ENCODE results near the gene NECTIN4. TPM values are rescaled to one million over a fixed set of nuclear protein-coding genes. Genes with fewer than 3 reads are reported as not detected.

NECTIN4 gene
- total and polyA plus RNA-seq, 10 of the 15 experiments (the other 5 are each of a cell fraction or from before 2014, with no cell fraction given): 2.8 to 8.7 (median 3.7) TPM

DNA sequence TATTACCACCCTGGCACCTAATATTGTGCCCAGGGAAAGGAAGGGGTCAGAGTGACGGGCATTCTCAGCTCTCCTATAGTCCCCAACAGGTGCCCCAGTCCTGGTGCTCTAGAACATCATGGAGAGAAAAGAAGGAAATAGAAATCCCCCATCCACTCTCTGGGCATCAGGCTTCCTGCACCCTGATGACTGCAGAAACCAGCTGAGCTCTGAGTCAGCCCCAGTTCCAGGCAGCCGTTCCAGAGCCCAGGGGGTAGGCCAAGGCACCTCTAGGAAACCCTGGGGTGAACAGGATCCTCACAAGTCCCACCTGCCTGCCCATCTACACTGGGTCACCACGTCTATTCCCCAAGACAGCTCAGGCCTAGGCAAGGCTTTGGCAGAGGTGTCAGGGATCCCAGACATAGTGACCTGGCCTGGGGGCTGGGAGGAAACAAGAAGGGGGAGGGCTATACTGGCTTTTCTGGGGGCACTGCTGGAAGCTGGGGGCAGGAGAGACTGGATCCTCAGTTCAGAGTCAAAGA, 709 bp downstream of the NECTIN4 start:
- intact Hi-C loops (cut with micrococcal nuclease; ENCODE audit: unreplicated experiment): no loop called here
- TF ChIP-seq SIX5 (IDR thresholded peaks at IDR 0.05; ENCODE audit: low read depth, low read length, severe bottlenecking): no peak
- TF ChIP-seq, protein P1, sequence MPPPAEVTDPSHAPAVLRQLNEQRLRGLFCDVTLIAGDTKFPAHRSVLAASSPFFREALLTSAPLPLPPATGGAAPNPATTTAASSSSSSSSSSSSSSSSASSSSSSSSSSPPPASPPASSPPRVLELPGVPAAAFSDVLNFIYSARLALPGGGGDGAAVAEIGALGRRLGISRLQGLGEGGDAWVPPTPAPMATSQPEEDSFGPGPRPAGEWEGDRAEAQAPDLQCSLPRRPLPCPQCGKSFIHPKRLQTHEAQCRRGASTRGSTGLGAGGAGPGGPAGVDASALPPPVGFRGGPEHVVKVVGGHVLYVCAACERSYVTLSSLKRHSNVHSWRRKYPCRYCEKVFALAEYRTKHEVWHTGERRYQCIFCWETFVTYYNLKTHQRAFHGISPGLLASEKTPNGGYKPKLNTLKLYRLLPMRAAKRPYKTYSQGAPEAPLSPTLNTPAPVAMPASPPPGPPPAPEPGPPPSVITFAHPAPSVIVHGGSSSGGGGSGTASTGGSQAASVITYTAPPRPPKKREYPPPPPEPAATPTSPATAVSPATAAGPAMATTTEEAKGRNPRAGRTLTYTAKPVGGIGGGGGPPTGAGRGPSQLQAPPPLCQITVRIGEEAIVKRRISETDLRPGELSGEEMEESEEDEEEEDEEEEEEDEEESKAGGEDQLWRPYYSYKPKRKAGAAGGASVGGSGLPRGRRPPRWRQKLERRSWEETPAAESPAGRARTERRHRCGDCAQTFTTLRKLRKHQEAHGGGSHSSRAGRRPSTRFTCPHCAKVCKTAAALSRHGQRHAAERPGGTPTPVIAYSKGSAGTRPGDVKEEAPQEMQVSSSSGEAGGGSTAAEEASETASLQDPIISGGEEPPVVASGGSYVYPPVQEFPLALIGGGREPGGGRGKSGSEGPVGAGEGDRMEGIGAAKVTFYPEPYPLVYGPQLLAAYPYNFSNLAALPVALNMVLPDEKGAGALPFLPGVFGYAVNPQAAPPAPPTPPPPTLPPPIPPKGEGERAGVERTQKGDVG (CRISPR knock-in tag; IDR thresholded peaks at IDR 0.05): no peak
- no peak for TF ChIP-seq CHD2 (IDR thresholded peaks at IDR 0.05; ENCODE audit: borderline replicate concordance, low read depth, low read length)
- TF ChIP-seq, protein P2, sequence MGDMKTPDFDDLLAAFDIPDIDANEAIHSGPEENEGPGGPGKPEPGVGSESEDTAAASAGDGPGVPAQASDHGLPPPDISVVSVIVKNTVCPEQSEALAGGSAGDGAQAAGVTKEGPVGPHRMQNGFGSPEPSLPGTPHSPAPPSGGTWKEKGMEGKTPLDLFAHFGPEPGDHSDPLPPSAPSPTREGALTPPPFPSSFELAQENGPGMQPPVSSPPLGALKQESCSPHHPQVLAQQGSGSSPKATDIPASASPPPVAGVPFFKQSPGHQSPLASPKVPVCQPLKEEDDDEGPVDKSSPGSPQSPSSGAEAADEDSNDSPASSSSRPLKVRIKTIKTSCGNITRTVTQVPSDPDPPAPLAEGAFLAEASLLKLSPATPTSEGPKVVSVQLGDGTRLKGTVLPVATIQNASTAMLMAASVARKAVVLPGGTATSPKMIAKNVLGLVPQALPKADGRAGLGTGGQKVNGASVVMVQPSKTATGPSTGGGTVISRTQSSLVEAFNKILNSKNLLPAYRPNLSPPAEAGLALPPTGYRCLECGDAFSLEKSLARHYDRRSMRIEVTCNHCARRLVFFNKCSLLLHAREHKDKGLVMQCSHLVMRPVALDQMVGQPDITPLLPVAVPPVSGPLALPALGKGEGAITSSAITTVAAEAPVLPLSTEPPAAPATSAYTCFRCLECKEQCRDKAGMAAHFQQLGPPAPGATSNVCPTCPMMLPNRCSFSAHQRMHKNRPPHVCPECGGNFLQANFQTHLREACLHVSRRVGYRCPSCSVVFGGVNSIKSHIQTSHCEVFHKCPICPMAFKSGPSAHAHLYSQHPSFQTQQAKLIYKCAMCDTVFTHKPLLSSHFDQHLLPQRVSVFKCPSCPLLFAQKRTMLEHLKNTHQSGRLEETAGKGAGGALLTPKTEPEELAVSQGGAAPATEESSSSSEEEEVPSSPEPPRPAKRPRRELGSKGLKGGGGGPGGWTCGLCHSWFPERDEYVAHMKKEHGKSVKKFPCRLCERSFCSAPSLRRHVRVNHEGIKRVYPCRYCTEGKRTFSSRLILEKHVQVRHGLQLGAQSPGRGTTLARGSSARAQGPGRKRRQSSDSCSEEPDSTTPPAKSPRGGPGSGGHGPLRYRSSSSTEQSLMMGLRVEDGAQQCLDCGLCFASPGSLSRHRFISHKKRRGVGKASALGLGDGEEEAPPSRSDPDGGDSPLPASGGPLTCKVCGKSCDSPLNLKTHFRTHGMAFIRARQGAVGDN (IDR thresholded peaks at IDR 0.05): no peak
- no peak for TF ChIP-seq ESRRA (IDR thresholded peaks at IDR 0.05; ENCODE audit: low read length)
- TF ChIP-seq, protein P3, sequence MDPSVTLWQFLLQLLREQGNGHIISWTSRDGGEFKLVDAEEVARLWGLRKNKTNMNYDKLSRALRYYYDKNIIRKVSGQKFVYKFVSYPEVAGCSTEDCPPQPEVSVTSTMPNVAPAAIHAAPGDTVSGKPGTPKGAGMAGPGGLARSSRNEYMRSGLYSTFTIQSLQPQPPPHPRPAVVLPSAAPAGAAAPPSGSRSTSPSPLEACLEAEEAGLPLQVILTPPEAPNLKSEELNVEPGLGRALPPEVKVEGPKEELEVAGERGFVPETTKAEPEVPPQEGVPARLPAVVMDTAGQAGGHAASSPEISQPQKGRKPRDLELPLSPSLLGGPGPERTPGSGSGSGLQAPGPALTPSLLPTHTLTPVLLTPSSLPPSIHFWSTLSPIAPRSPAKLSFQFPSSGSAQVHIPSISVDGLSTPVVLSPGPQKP (IDR thresholded peaks at IDR 0.05; ENCODE audit: low read depth, low read length): no peak
- TF ChIP-seq ZNF274 (IDR thresholded peaks at IDR 0.05; ENCODE audit: insufficient read depth, insufficient read length): no peak
- TF ChIP-seq, protein P4, sequence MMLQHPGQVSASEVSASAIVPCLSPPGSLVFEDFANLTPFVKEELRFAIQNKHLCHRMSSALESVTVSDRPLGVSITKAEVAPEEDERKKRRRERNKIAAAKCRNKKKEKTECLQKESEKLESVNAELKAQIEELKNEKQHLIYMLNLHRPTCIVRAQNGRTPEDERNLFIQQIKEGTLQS (IDR thresholded peaks at IDR 0.05; ENCODE audit: borderline replicate concordance, extremely low read depth, low read depth, low read length): no peak
- TF ChIP-seq NR2F1 (conservative IDR thresholded peaks at IDR 0.05): no peak
- no peak for TF ChIP-seq TCF12 (IDR thresholded peaks at IDR 0.05; ENCODE audit: low read depth, low read length)
- TF ChIP-seq YBX1 (IDR thresholded peaks at IDR 0.05): no peak
- TF ChIP-seq ZZZ3 (IDR thresholded peaks at IDR 0.05; ENCODE audit: control insufficient read depth, insufficient read length, low read depth): no peak
- TF ChIP-seq GATAD2B (conservative IDR thresholded peaks at IDR 0.05; ENCODE audit: low read depth): no peak
- no peak for TF ChIP-seq IRF4 (IDR thresholded peaks at IDR 0.05; ENCODE audit: low read depth, low read length)

More for the DNA sequence above, 709 bp downstream of the NECTIN4 start:
- H3K36me3 ChIP-seq (ENCODE audit: control insufficient read depth in 2 of 2, insufficient read depth in 2 of 2, low read length in 1 of 2): no peaks in the 10 kb centered on the region
- no peak overlapping the region for H3K27ac ChIP-seq (ENCODE audit: control insufficient read depth, insufficient read depth)
- no peak overlapping the region for H3K4me2 ChIP-seq (ENCODE audit: control insufficient read depth, insufficient read depth)
- no peaks in the 10 kb centered on the region for H3K9me3 ChIP-seq (replicated peaks; ENCODE audit: control insufficient read depth, insufficient read depth, low read length)
- H3K4me1 ChIP-seq (ENCODE audit: control insufficient read depth, insufficient read depth, low read length): peaks cover 9% of the 10 kb centered on the region
- no peak overlapping the region for H2AFZ ChIP-seq (ENCODE audit: control insufficient read depth, low read depth, low read length)
- RAD21 ChIA-PET (ENCODE audit: unreplicated experiment): interaction anchor here (1.0 kb wide), 1 partner anchor 8 kb away, joined by 3 read pairs; no protein-coding TSS in a partner anchor
- no peaks in the 10 kb centered on the region for H4K20me1 ChIP-seq (ENCODE audit: control insufficient read depth, insufficient read depth)
- BruUV-seq (replicated peaks): no TSS peak
- no peaks in the 10 kb centered on the region for H3K79me2 ChIP-seq (ENCODE audit: control insufficient read depth, insufficient read depth, low read length)
- in situ Hi-C loops (cut with MboI): no loop called here
- FAIRE-seq (no peak), DNase-seq (ENCODE audit: low read depth, low spot score) (no peak), ATAC-seq (no peak)
- SMC1A ChIA-PET (ENCODE audit: uncharacterized antibody, unreplicated experiment): interaction anchor here (1.0 kb wide), 1 partner anchor 92 kb away, joined by 3 read pairs; no protein-coding TSS in a partner anchor
- 14% methylated on average over 3 of the region's 3 CpGs for WGBS (ENCODE audit: insufficient coverage, insufficient replicate concordance, low lambda C conversion rate, missing lambda C conversion rate)
- H3K9ac ChIP-seq (ENCODE audit: control insufficient read depth, insufficient read depth, low read length): no peak overlapping the region
- POLR2A ChIA-PET: no interaction called here
- H3K27me3 ChIP-seq (replicated peaks in 1 of 2; ENCODE audit: control insufficient read depth in 2 of 2, insufficient read depth in 2 of 2, low read length in 1 of 2): no peaks in the 10 kb centered on the region
- CTCF ChIA-PET: interaction anchor here (1.0 to 1.4 kb wide), 2 partner anchors 17 to 19 kb away, joined by 3 to 4 read pairs; partner anchors contain the start of gene ARHGAP30
- H3K4me3 ChIP-seq: no peak overlapping the region

Data from GM12878 (cell line).